Cardiac ventricle fibroblast (primary cell): Measurements from ENCODE around the gene SPDYE8. TPM values are rescaled to one million over a fixed set of nuclear protein-coding genes. Genes with fewer than 3 reads are reported as not detected.

Experiments
- total RNA-seq: library from RNA; depleted of rRNA; stranded (reverse); fragments of >200 nt; gene quantifications from 2 replicates; pipeline ENCODE4 v1.2.3, GENCODE V29; 2015

Gene SPDYE8, protein sequence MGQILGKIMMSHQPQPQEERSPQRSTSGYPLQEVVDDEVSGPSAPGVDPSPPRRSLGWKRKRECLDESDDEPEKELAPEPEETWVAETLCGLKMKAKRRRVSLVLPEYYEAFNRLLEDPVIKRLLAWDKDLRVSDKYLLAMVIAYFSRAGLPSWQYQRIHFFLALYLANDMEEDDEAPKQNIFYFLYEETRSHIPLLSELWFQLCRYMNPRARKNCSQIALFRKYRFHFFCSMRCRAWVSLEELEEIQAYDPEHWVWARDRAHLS
- total RNA-seq, result not detected in 2 replicates

GRCh38 chr7:73029666-73030065, at the start of gene SPDYE8:
Gene SPDYE8 (minus strand): TSS chr7:73029766. CDS start chr7:73027966, 1,800 bp downstream.

GRCh38 chr7:73057811-73058210, 28.2 kb upstream of the SPDYE8 start, which contains the start of gene SPDYE11:
Gene SPDYE11 (minus strand): TSS chr7:73057911. CDS start chr7:73056111, 1,800 bp downstream.

Other genes with a start within 250 kb of the SPDYE8 start
- 0.25 and 0.88 TPM in 2 replicates for gene TYW1B, start 201.6 kb downstream of the SPDYE8 start, total RNA-seq
- 12.2 and 14.1 TPM in 2 replicates for gene POM121, start 104.7 kb downstream of the SPDYE8 start, total RNA-seq
- gene TRIM74, start 60.3 kb downstream of the SPDYE8 start, total RNA-seq, result not detected in 2 replicates
- gene SPDYE11, start 28.1 kb upstream of the SPDYE8 start, total RNA-seq, result not detected in 2 replicates
- not detected in 2 replicates for gene SPDYE9, start 56.3 kb upstream of the SPDYE8 start, total RNA-seq